Prostate gland (tissue), 2 donors: ENCODE results near the gene RBM15. TPM values are rescaled to one million over a fixed set of nuclear protein-coding genes. Genes with fewer than 3 reads are reported as not detected.

ENCODE experiments used
- DNase-seq: peaks from one replicate; pipeline ENCODE4 v3.0.0-alpha.2; 2019; ENCODE audit warnings: low spot score
- H3K27ac ChIP-seq, 2 donors: fragments of 200-600 bp; sonication (generic); 2 replicates each; pipeline ENCODE4 v1.5.1; 2017 to 2019
- H3K27me3 ChIP-seq: fragments of 200-600 bp; sonication (generic); replicated peaks from 2 replicates; pipeline ENCODE4 v1.5.1; 2019; ENCODE audit not compliant: insufficient read depth
- H3K36me3 ChIP-seq, 2 donors: fragments of 200-600 bp; sonication (generic); 1 replicate in 1 of 2; 2 replicates in 1 of 2; pipeline versions ENCODE4 v1.5.1 to v1.8.1; 2017 to 2019
- H3K4me1 ChIP-seq: fragments of 200-600 bp; sonication (generic); replicated peaks from 2 replicates; pipeline ENCODE4 v1.5.1; 2019
- H3K4me3 ChIP-seq, 2 donors: fragments of 200-600 bp; sonication (generic); 2 replicates each; pipeline ENCODE4 v1.5.1; 2017 to 2019
- H3K9me3 ChIP-seq: fragments of 200-600 bp; sonication (generic); 2 replicates; pipeline ENCODE4 v1.5.1; 2017
- POLR2A ChIP-seq: fragments of 450-650 bp; IDR thresholded peaks from one replicate; pipeline ENCODE4 v1.6.1; 2016; ENCODE audit warnings: antibody characterized with exemption, mild to moderate bottlenecking
- POLR2AphosphoS5 ChIP-seq: sonication (generic); formaldehyde crosslinking; IDR thresholded peaks from one replicate; pipeline ENCODE4 v1.6.1; 2017; ENCODE audit warnings: antibody characterized with exemption
- WGBS: methylation state at CpG from one replicate; pipeline ENCODE4 v1.1.5; 2018; 5-methylcytosine and 5-hydroxymethylcytosine counted together
- intact Hi-C: fragments of 100-400 bp; cut with DNase I; formaldehyde crosslinking; loops from one replicate; pipeline ENCODE4 v1.14.2; 2022
- total RNA-seq, 2 donors: library from RNA; depleted of rRNA; stranded (reverse); fragments of >200 nt; gene quantifications; one replicate each; pipeline ENCODE4 v1.1.0, GENCODE V29; 2016
- TF ChIP-seq, protein P1 (sequence below), 4 experiments: fragments of 200-600 bp in 2 of 4; fragments of 450-650 bp in 2 of 4; sonication (generic) in 2 of 4; IDR thresholded peaks; 1 replicate in 3 of 4; 2 replicates in 1 of 4; pipeline ENCODE4 v1.5.1; 2016 to 2019; ENCODE audit warnings: antibody characterized with exemption in 4 of 4, mild to moderate bottlenecking in 2 of 4, moderate library complexity in 2 of 4

RBM15 gene
- total RNA-seq, 2 donors from 2014 or later: 18.7 to 42.6 TPM

GRCh38 chr1:110298991-110299390 is 40.2 kb upstream of the RBM15 start:
- DNase-seq: no peak

DNA sequence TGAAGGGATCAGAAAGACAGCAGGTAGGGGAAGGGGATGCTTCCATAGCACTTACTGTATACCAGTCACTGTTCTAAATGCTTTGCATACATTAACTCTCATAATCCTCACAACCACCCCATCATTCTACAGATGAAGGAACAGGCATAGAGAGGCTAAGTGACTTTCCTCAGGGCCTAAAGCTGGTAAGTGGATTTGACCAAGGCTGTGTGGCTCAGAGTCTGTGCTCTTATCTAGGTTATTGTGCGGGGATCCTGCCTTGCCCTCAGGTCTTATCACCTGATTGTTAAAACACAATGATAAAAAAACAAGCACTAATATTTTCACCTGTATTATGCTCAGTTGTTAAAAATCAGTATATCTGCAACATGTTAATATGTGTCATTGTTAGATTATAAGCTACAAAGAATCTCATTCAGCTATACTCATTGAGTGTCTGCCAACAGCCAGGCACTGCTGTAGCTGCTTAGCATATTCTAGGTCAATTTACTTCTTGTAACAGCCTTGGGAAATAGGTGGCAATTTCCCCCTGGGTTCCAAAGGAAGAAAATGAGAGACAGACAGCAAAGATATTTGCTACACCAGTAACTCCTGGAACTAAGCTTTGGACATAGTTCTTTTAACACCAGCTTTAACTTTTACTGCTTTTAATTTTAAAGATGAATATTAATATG is 38.6 kb upstream of the RBM15 start:
- Histone ChIP-seq H3K27me3 (no peaks in the 10 kb centered on the region), H3K27ac (no peak overlapping the region), H3K9me3 (no peaks in the 10 kb centered on the region), H3K4me1 (no peaks in the 10 kb centered on the region), H3K36me3 (no peaks in the 10 kb centered on the region), H3K4me3 (no peak overlapping the region)
- intact Hi-C loops: no loop called here
- TF ChIP-seq POLR2A (no peak), POLR2AphosphoS5 (no peak)
- TF ChIP-seq, protein P1, sequence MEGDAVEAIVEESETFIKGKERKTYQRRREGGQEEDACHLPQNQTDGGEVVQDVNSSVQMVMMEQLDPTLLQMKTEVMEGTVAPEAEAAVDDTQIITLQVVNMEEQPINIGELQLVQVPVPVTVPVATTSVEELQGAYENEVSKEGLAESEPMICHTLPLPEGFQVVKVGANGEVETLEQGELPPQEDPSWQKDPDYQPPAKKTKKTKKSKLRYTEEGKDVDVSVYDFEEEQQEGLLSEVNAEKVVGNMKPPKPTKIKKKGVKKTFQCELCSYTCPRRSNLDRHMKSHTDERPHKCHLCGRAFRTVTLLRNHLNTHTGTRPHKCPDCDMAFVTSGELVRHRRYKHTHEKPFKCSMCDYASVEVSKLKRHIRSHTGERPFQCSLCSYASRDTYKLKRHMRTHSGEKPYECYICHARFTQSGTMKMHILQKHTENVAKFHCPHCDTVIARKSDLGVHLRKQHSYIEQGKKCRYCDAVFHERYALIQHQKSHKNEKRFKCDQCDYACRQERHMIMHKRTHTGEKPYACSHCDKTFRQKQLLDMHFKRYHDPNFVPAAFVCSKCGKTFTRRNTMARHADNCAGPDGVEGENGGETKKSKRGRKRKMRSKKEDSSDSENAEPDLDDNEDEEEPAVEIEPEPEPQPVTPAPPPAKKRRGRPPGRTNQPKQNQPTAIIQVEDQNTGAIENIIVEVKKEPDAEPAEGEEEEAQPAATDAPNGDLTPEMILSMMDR (IDR thresholded peaks at IDR 0.05): no peak
- DNase-seq: no peak
- 92% methylated on average over 1 of the region's 1 CpG for WGBS

More at GRCh38 chr1:110298991-110299390, 40.2 kb upstream of the RBM15 start:
- no peak overlapping the region for H3K27ac ChIP-seq
- H3K9me3 ChIP-seq: no peaks in the 10 kb centered on the region
- H3K4me3 ChIP-seq: no peak overlapping the region
- intact Hi-C loops: no loop called here
- WGBS: 89% methylated on average over 4 of the region's 4 CpGs
- H3K36me3 ChIP-seq: no peaks in the 10 kb centered on the region
- no peaks in the 10 kb centered on the region for H3K4me1 ChIP-seq
- no peaks in the 10 kb centered on the region for H3K27me3 ChIP-seq
- TF ChIP-seq, protein P1 (IDR thresholded peaks at IDR 0.05): no peak
- TF ChIP-seq POLR2AphosphoS5 (no peak), POLR2A (no peak)

GRCh38 chr1:110302836-110303235 is 36.3 kb upstream of the RBM15 start:
- H3K9me3 ChIP-seq: no peaks in the 10 kb centered on the region
- H3K27ac ChIP-seq: no peak overlapping the region
- TF ChIP-seq POLR2AphosphoS5: no peak
- TF ChIP-seq, protein P1 (IDR thresholded peaks at IDR 0.05): no peak
- TF ChIP-seq POLR2A: no peak
- intact Hi-C loops: no loop called here
- DNase-seq: no peak
- H3K27me3 ChIP-seq: no peaks in the 10 kb centered on the region
- WGBS: 93% methylated on average over 3 of the region's 3 CpGs
- no peaks in the 10 kb centered on the region for H3K36me3 ChIP-seq
- H3K4me1 ChIP-seq: no peaks in the 10 kb centered on the region
- H3K4me3 ChIP-seq: no peak overlapping the region

DNA sequence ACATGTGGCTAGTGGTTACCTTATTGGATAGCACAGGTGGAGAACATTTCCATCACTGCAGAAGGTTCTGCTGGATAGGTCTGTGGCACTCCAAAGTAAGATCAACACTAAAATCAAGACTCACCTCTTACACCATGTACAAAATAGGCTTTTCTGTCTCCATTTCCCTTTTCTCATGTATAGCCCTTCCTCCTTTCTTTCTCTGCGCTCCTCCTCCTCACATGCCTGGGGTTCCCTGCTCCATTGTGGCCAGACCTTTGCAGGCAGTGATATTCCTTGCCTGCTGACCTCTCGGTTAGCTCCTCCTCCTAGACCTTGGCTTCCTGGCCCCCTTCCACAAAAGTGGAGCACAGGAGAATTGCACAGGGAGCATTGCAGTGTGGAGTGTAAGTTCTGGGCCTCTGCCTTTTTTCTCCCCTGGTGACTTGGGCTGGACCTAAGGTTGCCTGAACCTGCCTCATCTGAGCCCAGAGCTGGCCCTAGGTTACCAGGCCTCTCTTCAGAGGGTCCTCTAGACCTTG is 33.2 kb upstream of the RBM15 start:
- Histone ChIP-seq H3K4me3 (no peak overlapping the region), H3K9me3 (no peaks in the 10 kb centered on the region), H3K27me3 (no peaks in the 10 kb centered on the region), H3K27ac (no peak overlapping the region), H3K4me1 (no peaks in the 10 kb centered on the region), H3K36me3 (no peaks in the 10 kb centered on the region)
- DNase-seq: no peak
- no peak for TF ChIP-seq POLR2A
- TF ChIP-seq, protein P1 (IDR thresholded peaks at IDR 0.05): no peak
- no peak for TF ChIP-seq POLR2AphosphoS5
- WGBS: 57% methylated on average over 2 of the region's 2 CpGs
- intact Hi-C loops: no loop called here
